ENCODE results near the gene NFAM1.

NFAM1 gene

DNA sequence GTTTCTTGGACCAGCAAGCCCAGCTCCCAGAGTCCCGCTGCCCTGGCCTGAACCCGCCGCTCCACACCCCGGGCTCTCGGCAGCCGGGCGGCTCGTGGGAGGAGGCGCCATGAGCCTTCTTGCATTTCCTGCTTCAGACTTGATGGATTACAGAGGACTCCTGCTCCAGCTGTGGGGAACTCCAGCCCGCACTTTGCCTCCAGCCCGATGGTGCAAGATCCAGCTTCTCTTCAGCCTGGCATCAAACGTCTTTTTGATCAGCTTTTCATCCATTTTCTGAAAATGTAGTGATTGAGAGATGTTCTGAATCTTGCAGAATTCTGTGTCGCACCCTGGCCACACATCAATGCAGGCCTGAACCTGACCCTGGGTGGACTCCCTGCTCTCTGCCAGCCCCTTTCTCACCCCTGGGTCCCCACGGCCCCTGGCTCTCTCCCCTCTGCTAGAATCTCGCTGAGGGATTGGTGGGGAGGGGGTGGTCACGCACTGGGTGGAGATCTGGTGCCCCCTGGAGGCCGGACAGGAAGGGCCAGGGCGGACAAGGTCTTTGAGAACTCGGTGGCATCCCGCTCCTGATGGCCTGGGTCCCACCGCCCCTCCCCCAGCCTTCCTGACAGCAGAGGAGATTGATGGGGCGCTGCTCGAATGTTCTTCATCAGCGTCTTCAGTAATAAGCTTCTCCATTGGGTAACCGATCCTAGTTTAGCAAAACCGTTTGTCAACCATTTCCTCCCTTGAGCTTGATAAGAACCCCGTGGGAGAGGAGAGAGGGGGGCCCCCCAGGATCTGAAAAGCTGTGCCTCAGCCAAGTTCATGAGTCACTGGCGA, 12.1 kb upstream of the NFAM1 start (continued):
- TF ChIP-seq SCRT2 (tag by site-specific recombination; IDR thresholded peaks at IDR 0.05) (no peak), SP7 (tag by site-specific recombination; IDR thresholded peaks at IDR 0.05) (peak; percentile 71), GLI4 (tag by site-specific recombination; IDR thresholded peaks at IDR 0.05) (no peak), ZNF571 (tag by site-specific recombination; IDR thresholded peaks at IDR 0.05) (no peak), ZNF202 (tag by site-specific recombination; IDR thresholded peaks at IDR 0.05; ENCODE audit: borderline replicate concordance) (no peak), ZFP37 (tag by site-specific recombination; IDR thresholded peaks at IDR 0.05) (no peak), ZNF521 (tag by site-specific recombination; IDR thresholded peaks at IDR 0.05) (no peak), ZNF792 (tag by site-specific recombination; IDR thresholded peaks at IDR 0.05) (no peak), ZNF140 (tag by site-specific recombination; IDR thresholded peaks at IDR 0.05) (no peak), ZNF155 (tag by site-specific recombination; IDR thresholded peaks at IDR 0.05) (no peak), ZNF157 (tag by site-specific recombination; IDR thresholded peaks at IDR 0.05) (no peak), ZNF701 (tag by site-specific recombination; IDR thresholded peaks at IDR 0.05) (no peak), SP3 (tag by site-specific recombination; IDR thresholded peaks at IDR 0.05) (peak; percentile 28; the same call in 1 of the 2 replicates), ZNF24 (tag by site-specific recombination; IDR thresholded peaks at IDR 0.05) (peak; percentile 59; the same call in 1 of the 2 replicates), ZNF555 (tag by site-specific recombination; conservative IDR thresholded peaks at IDR 0.05) (no peak), ZNF16 (tag by site-specific recombination; IDR thresholded peaks at IDR 0.05; ENCODE audit: low read depth) (no peak), ZBTB21 (tag by site-specific recombination; IDR thresholded peaks at IDR 0.05) (0 out of 2 replicates have a peak, but pooled peaks have one; percentile 10), ZNF561 (tag by site-specific recombination; IDR thresholded peaks at IDR 0.05; ENCODE audit: borderline replicate concordance) (peak; percentile 32), ZNF843 (tag by site-specific recombination; IDR thresholded peaks at IDR 0.05) (no peak), ZNF175 (tag by site-specific recombination; IDR thresholded peaks at IDR 0.05) (no peak)
- TF ChIP-seq, protein P1, sequence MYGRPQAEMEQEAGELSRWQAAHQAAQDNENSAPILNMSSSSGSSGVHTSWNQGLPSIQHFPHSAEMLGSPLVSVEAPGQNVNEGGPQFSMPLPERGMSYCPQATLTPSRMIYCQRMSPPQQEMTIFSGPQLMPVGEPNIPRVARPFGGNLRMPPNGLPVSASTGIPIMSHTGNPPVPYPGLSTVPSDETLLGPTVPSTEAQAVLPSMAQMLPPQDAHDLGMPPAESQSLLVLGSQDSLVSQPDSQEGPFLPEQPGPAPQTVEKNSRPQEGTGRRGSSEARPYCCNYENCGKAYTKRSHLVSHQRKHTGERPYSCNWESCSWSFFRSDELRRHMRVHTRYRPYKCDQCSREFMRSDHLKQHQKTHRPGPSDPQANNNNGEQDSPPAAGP (tag by site-specific recombination; IDR thresholded peaks at IDR 0.05), result peak; percentile 41; the same call in 1 of the 2 replicates
- TF ChIP-seq, protein P2, sequence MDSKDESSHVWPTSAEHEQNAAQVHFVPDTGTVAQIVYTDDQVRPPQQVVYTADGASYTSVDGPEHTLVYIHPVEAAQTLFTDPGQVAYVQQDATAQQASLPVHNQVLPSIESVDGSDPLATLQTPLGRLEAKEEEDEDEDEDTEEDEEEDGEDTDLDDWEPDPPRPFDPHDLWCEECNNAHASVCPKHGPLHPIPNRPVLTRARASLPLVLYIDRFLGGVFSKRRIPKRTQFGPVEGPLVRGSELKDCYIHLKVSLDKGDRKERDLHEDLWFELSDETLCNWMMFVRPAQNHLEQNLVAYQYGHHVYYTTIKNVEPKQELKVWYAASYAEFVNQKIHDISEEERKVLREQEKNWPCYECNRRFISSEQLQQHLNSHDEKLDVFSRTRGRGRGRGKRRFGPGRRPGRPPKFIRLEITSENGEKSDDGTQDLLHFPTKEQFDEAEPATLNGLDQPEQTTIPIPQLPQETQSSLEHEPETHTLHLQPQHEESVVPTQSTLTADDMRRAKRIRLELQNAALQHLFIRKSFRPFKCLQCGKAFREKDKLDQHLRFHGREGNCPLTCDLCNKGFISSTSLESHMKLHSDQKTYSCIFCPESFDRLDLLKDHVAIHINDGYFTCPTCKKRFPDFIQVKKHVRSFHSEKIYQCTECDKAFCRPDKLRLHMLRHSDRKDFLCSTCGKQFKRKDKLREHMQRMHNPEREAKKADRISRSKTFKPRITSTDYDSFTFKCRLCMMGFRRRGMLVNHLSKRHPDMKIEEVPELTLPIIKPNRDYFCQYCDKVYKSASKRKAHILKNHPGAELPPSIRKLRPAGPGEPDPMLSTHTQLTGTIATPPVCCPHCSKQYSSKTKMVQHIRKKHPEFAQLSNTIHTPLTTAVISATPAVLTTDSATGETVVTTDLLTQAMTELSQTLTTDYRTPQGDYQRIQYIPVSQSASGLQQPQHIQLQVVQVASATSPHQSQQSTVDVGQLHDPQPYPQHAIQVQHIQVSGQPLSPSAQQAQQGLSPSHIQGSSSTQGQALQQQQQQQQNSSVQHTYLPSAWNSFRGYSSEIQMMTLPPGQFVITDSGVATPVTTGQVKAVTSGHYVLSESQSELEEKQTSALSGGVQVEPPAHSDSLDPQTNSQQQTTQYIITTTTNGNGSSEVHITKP (tag by site-specific recombination; IDR thresholded peaks at IDR 0.05), result peak; percentile 17; the same call in 1 of the 2 replicates
- TF ChIP-seq, protein P3, sequence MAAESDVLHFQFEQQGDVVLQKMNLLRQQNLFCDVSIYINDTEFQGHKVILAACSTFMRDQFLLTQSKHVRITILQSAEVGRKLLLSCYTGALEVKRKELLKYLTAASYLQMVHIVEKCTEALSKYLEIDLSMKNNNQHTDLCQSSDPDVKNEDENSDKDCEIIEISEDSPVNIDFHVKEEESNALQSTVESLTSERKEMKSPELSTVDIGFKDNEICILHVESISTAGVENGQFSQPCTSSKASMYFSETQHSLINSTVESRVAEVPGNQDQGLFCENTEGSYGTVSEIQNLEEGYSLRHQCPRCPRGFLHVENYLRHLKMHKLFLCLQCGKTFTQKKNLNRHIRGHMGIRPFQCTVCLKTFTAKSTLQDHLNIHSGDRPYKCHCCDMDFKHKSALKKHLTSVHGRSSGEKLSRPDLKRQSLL (tag by site-specific recombination; IDR thresholded peaks at IDR 0.05), result no peak; the same call in 1 of the 2 replicates
- TF ChIP-seq, protein P4, sequence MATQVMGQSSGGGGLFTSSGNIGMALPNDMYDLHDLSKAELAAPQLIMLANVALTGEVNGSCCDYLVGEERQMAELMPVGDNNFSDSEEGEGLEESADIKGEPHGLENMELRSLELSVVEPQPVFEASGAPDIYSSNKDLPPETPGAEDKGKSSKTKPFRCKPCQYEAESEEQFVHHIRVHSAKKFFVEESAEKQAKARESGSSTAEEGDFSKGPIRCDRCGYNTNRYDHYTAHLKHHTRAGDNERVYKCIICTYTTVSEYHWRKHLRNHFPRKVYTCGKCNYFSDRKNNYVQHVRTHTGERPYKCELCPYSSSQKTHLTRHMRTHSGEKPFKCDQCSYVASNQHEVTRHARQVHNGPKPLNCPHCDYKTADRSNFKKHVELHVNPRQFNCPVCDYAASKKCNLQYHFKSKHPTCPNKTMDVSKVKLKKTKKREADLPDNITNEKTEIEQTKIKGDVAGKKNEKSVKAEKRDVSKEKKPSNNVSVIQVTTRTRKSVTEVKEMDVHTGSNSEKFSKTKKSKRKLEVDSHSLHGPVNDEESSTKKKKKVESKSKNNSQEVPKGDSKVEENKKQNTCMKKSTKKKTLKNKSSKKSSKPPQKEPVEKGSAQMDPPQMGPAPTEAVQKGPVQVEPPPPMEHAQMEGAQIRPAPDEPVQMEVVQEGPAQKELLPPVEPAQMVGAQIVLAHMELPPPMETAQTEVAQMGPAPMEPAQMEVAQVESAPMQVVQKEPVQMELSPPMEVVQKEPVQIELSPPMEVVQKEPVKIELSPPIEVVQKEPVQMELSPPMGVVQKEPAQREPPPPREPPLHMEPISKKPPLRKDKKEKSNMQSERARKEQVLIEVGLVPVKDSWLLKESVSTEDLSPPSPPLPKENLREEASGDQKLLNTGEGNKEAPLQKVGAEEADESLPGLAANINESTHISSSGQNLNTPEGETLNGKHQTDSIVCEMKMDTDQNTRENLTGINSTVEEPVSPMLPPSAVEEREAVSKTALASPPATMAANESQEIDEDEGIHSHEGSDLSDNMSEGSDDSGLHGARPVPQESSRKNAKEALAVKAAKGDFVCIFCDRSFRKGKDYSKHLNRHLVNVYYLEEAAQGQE (tag by site-specific recombination; IDR thresholded peaks at IDR 0.05), result no peak
- TF ChIP-seq, protein P5, sequence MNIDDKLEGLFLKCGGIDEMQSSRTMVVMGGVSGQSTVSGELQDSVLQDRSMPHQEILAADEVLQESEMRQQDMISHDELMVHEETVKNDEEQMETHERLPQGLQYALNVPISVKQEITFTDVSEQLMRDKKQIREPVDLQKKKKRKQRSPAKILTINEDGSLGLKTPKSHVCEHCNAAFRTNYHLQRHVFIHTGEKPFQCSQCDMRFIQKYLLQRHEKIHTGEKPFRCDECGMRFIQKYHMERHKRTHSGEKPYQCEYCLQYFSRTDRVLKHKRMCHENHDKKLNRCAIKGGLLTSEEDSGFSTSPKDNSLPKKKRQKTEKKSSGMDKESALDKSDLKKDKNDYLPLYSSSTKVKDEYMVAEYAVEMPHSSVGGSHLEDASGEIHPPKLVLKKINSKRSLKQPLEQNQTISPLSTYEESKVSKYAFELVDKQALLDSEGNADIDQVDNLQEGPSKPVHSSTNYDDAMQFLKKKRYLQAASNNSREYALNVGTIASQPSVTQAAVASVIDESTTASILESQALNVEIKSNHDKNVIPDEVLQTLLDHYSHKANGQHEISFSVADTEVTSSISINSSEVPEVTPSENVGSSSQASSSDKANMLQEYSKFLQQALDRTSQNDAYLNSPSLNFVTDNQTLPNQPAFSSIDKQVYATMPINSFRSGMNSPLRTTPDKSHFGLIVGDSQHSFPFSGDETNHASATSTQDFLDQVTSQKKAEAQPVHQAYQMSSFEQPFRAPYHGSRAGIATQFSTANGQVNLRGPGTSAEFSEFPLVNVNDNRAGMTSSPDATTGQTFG (tag by site-specific recombination; IDR thresholded peaks at IDR 0.05; ENCODE audit: borderline replicate concordance), result no peak
- TF ChIP-seq, protein P6, sequence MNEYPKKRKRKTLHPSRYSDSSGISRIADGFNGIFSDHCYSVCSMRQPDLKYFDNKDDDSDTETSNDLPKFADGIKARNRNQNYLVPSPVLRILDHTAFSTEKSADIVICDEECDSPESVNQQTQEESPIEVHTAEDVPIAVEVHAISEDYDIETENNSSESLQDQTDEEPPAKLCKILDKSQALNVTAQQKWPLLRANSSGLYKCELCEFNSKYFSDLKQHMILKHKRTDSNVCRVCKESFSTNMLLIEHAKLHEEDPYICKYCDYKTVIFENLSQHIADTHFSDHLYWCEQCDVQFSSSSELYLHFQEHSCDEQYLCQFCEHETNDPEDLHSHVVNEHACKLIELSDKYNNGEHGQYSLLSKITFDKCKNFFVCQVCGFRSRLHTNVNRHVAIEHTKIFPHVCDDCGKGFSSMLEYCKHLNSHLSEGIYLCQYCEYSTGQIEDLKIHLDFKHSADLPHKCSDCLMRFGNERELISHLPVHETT (tag by site-specific recombination; IDR thresholded peaks at IDR 0.05), result peak; percentile 61; the same call in 1 of the 2 replicates

Measured in HEK293 (cell line).